Uterus (tissue), 2 donors: ENCODE measurements around the gene PPP6R2.

Experiments used
- POLR2A ChIP-seq, 2 donors: fragments of 450-650 bp; IDR thresholded peaks; one replicate each; pipeline ENCODE4 v1.6.1; 2016; ENCODE audit warnings: antibody characterized with exemption in 2 of 2, mild to moderate bottlenecking in 1 of 2, moderate library complexity in 1 of 2
- TF ChIP-seq, protein P1 (sequence below), 4 experiments: fragments of 200-600 bp in 2 of 4; fragments of 450-650 bp in 2 of 4; sonication (generic) in 2 of 4; IDR thresholded peaks; one replicate each; pipeline ENCODE4 v1.5.1; 2016 to 2019; ENCODE audit warnings: antibody characterized with exemption in 4 of 4, mild to moderate bottlenecking in 2 of 4, moderate library complexity in 1 of 4

DNA sequence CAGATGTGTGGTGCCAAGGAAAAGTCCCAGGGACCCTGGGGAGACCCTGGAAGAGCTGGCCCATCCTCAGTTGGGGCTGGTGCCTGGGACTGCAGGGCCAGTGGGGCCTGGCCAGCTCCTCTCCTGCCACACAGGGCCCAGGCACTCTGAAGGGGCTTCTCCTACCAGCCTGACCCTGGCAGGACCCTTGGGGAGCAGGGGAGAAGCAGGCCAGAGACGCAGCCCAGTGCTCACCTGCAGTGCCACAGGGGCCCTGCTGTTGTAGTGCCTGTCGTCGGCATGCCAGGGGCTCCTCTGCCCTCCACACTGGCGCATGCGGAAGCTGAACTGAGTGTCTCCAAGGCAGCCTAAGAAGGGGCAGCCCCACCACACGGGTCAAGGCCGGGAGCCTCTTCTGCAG is 25.5 kb upstream of the PPP6R2 start:
- TF ChIP-seq, protein P1, sequence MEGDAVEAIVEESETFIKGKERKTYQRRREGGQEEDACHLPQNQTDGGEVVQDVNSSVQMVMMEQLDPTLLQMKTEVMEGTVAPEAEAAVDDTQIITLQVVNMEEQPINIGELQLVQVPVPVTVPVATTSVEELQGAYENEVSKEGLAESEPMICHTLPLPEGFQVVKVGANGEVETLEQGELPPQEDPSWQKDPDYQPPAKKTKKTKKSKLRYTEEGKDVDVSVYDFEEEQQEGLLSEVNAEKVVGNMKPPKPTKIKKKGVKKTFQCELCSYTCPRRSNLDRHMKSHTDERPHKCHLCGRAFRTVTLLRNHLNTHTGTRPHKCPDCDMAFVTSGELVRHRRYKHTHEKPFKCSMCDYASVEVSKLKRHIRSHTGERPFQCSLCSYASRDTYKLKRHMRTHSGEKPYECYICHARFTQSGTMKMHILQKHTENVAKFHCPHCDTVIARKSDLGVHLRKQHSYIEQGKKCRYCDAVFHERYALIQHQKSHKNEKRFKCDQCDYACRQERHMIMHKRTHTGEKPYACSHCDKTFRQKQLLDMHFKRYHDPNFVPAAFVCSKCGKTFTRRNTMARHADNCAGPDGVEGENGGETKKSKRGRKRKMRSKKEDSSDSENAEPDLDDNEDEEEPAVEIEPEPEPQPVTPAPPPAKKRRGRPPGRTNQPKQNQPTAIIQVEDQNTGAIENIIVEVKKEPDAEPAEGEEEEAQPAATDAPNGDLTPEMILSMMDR (IDR thresholded peaks at IDR 0.05) = no peak
- TF ChIP-seq POLR2A (IDR thresholded peaks at IDR 0.05) = no peak
